ENCODE measurements around the gene MSRB1.

MSRB1 gene

GRCh38 chr16:1942810-1943726 lies at the start of gene MSRB1:
MSRB1 (minus strand) TSS chr16:1943199; CDS start chr16:1943156, 43 bp downstream.
- DNase-seq: peak; percentile 99

- DNase-seq: peak; percentile 94
These were observed 49.1 kb upstream of the MSRB1 start for GRCh38 chr16:1991948-1992703.

- DNase-seq: no peak
These were observed 48.6 kb upstream of the MSRB1 start for GRCh38 chr16:1991588-1991947.

- DNase-seq: peak; percentile 58
These were observed 48.1 kb upstream of the MSRB1 start for GRCh38 chr16:1991135-1991551.

GRCh38 chr16:1990351-1991134 lies 47.5 kb upstream of the MSRB1 start:
- peak; percentile 49 for DNase-seq

GRCh38 chr16:1990101-1990350 lies 47.0 kb upstream of the MSRB1 start:
- no peak for DNase-seq

- no peak for DNase-seq
These were observed 46.5 kb upstream of the MSRB1 start, which contains the start of gene SYNGR3 for GRCh38 chr16:1989209-1990100. SYNGR3 (plus strand) TSS chr16:1989970; CDS start chr16:1990103, 133 bp downstream.

- DNase-seq: no peak
These were observed 44.2 kb upstream of the MSRB1 start for GRCh38 chr16:1987198-1987597.

- DNase-seq: no peak
These were observed 42.6 kb upstream of the MSRB1 start for GRCh38 chr16:1985466-1986150.

GRCh38 chr16:1984347-1985225 lies 41.6 kb upstream of the MSRB1 start:
- no peak for DNase-seq

- peak; percentile 80 for DNase-seq
These were observed 40.7 kb upstream of the MSRB1 start, which contains the start of gene GFER for GRCh38 chr16:1983544-1984346. GFER (plus strand) TSS chr16:1984193; CDS start chr16:1984219, 26 bp downstream.

GRCh38 chr16:1982991-1983543 lies 40.1 kb upstream of the MSRB1 start:
- no peak for DNase-seq

GRCh38 chr16:1982013-1982433 lies 39.0 kb upstream of the MSRB1 start:
- no peak for DNase-seq

GRCh38 chr16:1981398-1981836 lies 38.4 kb upstream of the MSRB1 start, which contains the start of gene NOXO1:
NOXO1 (minus strand) TSS chr16:1981469; CDS start chr16:1981179, 290 bp downstream.
- DNase-seq: no peak

- DNase-seq: no peak
These were observed 37.7 kb upstream of the MSRB1 start for GRCh38 chr16:1980770-1981087.

GRCh38 chr16:1980030-1980769 lies 37.2 kb upstream of the MSRB1 start:
- no peak for DNase-seq

- no peak for DNase-seq
These were observed 36.5 kb upstream of the MSRB1 start for GRCh38 chr16:1979271-1980029.
